Measurements from ENCODE around the gene TBCEL.
"Not testable (repeated sequence)": the region's sequence is repeated elsewhere in the genome, so short reads cannot be mapped to it uniquely, and the experiment has no call there.

TBCEL gene

DNA sequence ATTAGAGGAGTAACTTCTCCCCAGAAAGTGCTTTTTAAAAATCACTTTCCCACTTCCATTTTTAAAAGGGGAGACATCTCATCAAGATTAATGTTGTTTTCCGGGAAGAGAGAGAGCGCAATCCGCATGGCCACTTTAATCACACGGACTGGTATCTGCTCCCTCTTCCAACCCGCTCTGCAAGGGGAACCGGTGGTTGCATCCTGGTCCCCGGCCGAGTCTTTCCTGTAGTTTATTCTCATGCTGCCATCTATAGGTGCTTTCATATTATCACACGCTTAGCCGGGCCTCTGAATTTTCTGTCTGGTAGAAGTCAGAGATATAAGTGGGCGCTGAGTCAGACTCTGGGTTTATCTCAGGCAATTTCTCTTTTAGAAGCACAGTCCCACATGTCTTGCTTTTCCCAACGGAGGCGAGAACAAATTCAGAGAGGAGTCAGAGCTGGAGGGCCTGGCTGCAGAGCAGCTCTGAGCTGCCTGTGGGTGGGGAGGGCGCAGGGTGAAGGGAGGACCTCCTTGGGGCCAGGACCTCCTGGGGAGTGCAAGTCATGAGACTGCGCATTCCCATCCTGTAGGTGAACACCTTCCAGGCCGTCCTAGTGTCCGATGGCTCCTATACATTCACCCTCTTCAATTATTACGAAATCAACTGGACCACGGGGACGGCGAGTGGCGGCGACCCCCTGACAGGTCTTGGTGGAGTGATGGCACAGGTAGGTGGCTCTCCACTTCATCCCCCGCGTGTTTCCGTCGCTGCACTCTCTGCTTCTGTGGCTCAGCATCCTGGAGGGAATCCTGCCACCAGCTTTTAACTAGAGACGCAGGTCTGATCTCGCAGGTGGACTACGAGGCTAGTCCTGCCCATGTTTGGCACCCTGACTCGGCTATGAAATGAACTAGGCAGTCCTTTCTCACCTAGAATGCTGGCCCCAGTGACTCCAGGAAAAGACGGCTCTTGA is 88.9 kb downstream of the TBCEL start:
- no peak overlapping the region for H2AFZ ChIP-seq (ENCODE audit: low read depth, low read length)
- H3K27ac ChIP-seq (ENCODE audit: low read length), result no peak overlapping the region
- H3K36me3 ChIP-seq (ENCODE audit: insufficient read depth, low read length), result no peaks in the 10 kb centered on the region
- DNase-seq, result peak; percentile 35
- no peak overlapping the region for H3K4me3 ChIP-seq (ENCODE audit: low read depth in 1 of 2, low read length in 2 of 2)
- H4K20me1 ChIP-seq (ENCODE audit: insufficient read depth, low read length), result no peaks in the 10 kb centered on the region
- H3K27me3 ChIP-seq (ENCODE audit: insufficient read depth, low read length, poor library complexity), result peaks cover 16% of the 10 kb centered on the region
- no peaks in the 10 kb centered on the region for H3K79me2 ChIP-seq (ENCODE audit: insufficient read depth, low read length)
- no peak for TF ChIP-seq EZH2 (IDR thresholded peaks at IDR 0.05; ENCODE audit: borderline replicate concordance, low read depth, low read length, severe bottlenecking)
- TF ChIP-seq, protein P1, sequence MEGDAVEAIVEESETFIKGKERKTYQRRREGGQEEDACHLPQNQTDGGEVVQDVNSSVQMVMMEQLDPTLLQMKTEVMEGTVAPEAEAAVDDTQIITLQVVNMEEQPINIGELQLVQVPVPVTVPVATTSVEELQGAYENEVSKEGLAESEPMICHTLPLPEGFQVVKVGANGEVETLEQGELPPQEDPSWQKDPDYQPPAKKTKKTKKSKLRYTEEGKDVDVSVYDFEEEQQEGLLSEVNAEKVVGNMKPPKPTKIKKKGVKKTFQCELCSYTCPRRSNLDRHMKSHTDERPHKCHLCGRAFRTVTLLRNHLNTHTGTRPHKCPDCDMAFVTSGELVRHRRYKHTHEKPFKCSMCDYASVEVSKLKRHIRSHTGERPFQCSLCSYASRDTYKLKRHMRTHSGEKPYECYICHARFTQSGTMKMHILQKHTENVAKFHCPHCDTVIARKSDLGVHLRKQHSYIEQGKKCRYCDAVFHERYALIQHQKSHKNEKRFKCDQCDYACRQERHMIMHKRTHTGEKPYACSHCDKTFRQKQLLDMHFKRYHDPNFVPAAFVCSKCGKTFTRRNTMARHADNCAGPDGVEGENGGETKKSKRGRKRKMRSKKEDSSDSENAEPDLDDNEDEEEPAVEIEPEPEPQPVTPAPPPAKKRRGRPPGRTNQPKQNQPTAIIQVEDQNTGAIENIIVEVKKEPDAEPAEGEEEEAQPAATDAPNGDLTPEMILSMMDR (IDR thresholded peaks at IDR 0.05; ENCODE audit: borderline replicate concordance, extremely low read depth, low read length, poor library complexity, severe bottlenecking), result peak; percentile 72
- H3K9ac ChIP-seq (ENCODE audit: low read depth, low read length), result no peak overlapping the region
- no peaks in the 10 kb centered on the region for H3K4me1 ChIP-seq (ENCODE audit: insufficient read depth, low read length)
- no peak overlapping the region for H3K4me2 ChIP-seq (ENCODE audit: insufficient read depth, low read length)
- peak; percentile 81 for ATAC-seq (ENCODE audit: insufficient read depth, low read depth)
- H3K9me3 ChIP-seq (ENCODE audit: insufficient read depth, low read length, severe bottlenecking), result no peaks in the 10 kb centered on the region

DNA sequence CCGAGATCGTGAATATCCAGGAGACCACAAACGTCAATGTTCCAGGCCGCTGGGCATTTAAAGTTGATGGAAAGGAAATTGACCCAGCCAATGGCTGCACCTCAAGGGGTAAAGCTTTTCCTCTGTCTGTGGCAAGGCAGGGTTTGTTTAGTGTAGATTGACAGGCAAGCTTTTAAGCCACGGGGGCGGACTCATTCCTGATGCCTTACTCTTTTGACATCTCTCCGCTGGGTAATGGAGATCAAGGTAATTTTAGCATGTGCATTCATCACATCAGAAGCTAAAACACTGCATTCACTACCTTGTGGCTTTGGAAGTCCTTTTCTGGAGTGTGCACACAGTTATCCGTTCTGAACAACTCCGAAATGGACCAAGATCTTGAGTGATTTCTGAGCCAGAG is 89.7 kb downstream of the TBCEL start:
- ATAC-seq (ENCODE audit: insufficient read depth, low read depth) (no peak), DNase-seq (no peak)
- TF ChIP-seq EZH2 (IDR thresholded peaks at IDR 0.05; ENCODE audit: borderline replicate concordance, low read depth, low read length, severe bottlenecking), result no peak
- TF ChIP-seq, protein P1 (IDR thresholded peaks at IDR 0.05; ENCODE audit: borderline replicate concordance, extremely low read depth, low read length, poor library complexity, severe bottlenecking), result no peak
- no peaks in the 10 kb centered on the region for H3K36me3 ChIP-seq (ENCODE audit: insufficient read depth, low read length)
- H3K27ac ChIP-seq (ENCODE audit: low read length), result no peak overlapping the region
- H3K9me3 ChIP-seq (ENCODE audit: insufficient read depth, low read length, severe bottlenecking), result no peaks in the 10 kb centered on the region
- H4K20me1 ChIP-seq (ENCODE audit: insufficient read depth, low read length), result no peaks in the 10 kb centered on the region
- no peak overlapping the region for H3K4me2 ChIP-seq (ENCODE audit: insufficient read depth, low read length)
- no peak overlapping the region for H2AFZ ChIP-seq (ENCODE audit: low read depth, low read length)
- no peaks in the 10 kb centered on the region for H3K79me2 ChIP-seq (ENCODE audit: insufficient read depth, low read length)
- no peak overlapping the region for H3K4me3 ChIP-seq (ENCODE audit: low read depth in 1 of 2, low read length in 2 of 2)
- H3K4me1 ChIP-seq (ENCODE audit: insufficient read depth, low read length), result no peaks in the 10 kb centered on the region
- no peak overlapping the region for H3K9ac ChIP-seq (ENCODE audit: low read depth, low read length)
- peaks cover 21% of the 10 kb centered on the region for H3K27me3 ChIP-seq (ENCODE audit: insufficient read depth, low read length, poor library complexity)

DNA sequence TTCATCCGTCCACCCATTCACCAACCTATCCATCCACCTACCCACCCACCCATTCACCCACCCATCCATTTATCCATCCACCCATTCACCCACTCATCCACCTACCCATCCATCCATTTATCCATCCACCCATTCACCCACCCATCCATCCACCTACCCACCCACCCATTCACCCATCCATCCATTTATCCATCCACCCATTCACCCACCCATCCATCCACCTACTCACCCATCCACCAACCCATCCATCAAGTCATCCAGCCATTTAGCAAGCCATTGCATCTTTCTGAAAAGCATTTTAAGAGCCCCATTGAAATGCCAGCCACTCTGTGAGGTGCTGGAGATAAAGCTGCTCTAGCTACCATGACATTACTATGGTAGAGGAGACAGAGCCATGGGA is 91.1 kb downstream of the TBCEL start:
- not testable (repeated sequence) for ATAC-seq (ENCODE audit: insufficient read depth, low read depth); H3K4me2 ChIP-seq (ENCODE audit: insufficient read depth, low read length); H3K4me3 ChIP-seq (ENCODE audit: low read depth in 1 of 2, low read length in 2 of 2); H4K20me1 ChIP-seq (ENCODE audit: insufficient read depth, low read length); H3K27ac ChIP-seq (ENCODE audit: low read length); DNase-seq; H3K4me1 ChIP-seq (ENCODE audit: insufficient read depth, low read length); H2AFZ ChIP-seq (ENCODE audit: low read depth, low read length); H3K36me3 ChIP-seq (ENCODE audit: insufficient read depth, low read length); H3K79me2 ChIP-seq (ENCODE audit: insufficient read depth, low read length); H3K9ac ChIP-seq (ENCODE audit: low read depth, low read length); H3K9me3 ChIP-seq (ENCODE audit: insufficient read depth, low read length, severe bottlenecking)
- peaks cover 19% of the 10 kb centered on the region for H3K27me3 ChIP-seq (ENCODE audit: insufficient read depth, low read length, poor library complexity)

DNA sequence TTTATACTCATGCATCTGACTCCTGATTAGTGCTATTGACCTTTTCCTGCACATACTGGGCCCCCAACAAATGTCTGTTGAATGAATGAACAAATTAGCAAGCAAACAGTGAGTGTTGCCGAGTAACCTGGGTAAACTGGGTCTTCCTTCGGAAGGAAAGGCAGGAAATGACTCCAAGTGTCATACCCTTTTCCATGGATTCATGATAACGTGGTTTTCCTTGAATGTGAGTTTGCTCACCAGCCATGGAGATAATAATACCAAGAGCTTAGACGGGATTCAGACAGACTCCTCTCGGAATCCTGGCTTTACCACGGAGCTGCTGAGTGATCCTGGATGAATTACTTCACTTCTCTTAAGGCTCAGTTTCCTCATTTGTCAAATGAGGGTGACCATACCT is 93.9 kb downstream of the TBCEL start:
- H3K27ac ChIP-seq (ENCODE audit: low read length), result no peak overlapping the region
- H3K27me3 ChIP-seq (ENCODE audit: insufficient read depth, low read length, poor library complexity), result peaks cover 9% of the 10 kb centered on the region
- DNase-seq, result no peak
- TF ChIP-seq EZH2 (IDR thresholded peaks at IDR 0.05; ENCODE audit: borderline replicate concordance, low read depth, low read length, severe bottlenecking), result no peak
- TF ChIP-seq, protein P1 (IDR thresholded peaks at IDR 0.05; ENCODE audit: borderline replicate concordance, extremely low read depth, low read length, poor library complexity, severe bottlenecking), result no peak
- H3K4me2 ChIP-seq (ENCODE audit: insufficient read depth, low read length), result no peak overlapping the region
- peaks cover 5% of the 10 kb centered on the region for H3K9me3 ChIP-seq (ENCODE audit: insufficient read depth, low read length, severe bottlenecking)
- no peaks in the 10 kb centered on the region for H3K79me2 ChIP-seq (ENCODE audit: insufficient read depth, low read length)
- H3K9ac ChIP-seq (ENCODE audit: low read depth, low read length), result no peak overlapping the region
- H3K4me3 ChIP-seq (ENCODE audit: low read depth in 1 of 2, low read length in 2 of 2), result no peak overlapping the region
- no peak overlapping the region for H2AFZ ChIP-seq (ENCODE audit: low read depth, low read length)
- H4K20me1 ChIP-seq (ENCODE audit: insufficient read depth, low read length), result no peaks in the 10 kb centered on the region
- no peaks in the 10 kb centered on the region for H3K4me1 ChIP-seq (ENCODE audit: insufficient read depth, low read length)
- ATAC-seq (ENCODE audit: insufficient read depth, low read depth), result no peak
- no peaks in the 10 kb centered on the region for H3K36me3 ChIP-seq (ENCODE audit: insufficient read depth, low read length)
